OCI-LY7 (cell line): Measurements from ENCODE around the gene NRG2. TPM values are rescaled to one million over a fixed set of nuclear protein-coding genes. Genes with fewer than 3 reads are reported as not detected.

ENCODE experiments used
- BruUV-seq: library from RNA; stranded (reverse); fragments of 400-500 nt; replicated peaks from 2 replicates; lab custom pipeline; 2021; lab: Mats Ljungman, UMichigan
- CTCF ChIA-PET: fragments of 300-600 bp; sonication (Branson Sonifier 250); formaldehyde crosslinking; loops from one replicate; lab custom pipeline; 2022; ENCODE audit warnings: antibody characterized with exemption; ENCODE audit not compliant: unreplicated experiment; lab: Charles Lee
- POLR2A ChIA-PET: fragments of 300-600 bp; sonication (Branson Sonifier 250); formaldehyde crosslinking; loops from one replicate; lab custom pipeline; 2022; ENCODE audit warnings: antibody characterized with exemption; lab: Charles Lee
- DNase-seq: peaks from one replicate; pipeline ENCODE4 v3.0.0-alpha.2; 2015; ENCODE audit warnings: low spot score
- H2AFZ ChIP-seq: fragments of 200-600 bp; sonication (generic), shearing (Covaris generic); 2 replicates; pipeline ENCODE4 v1.6.1; 2014; ENCODE audit warnings: mild to moderate bottlenecking, antibody characterized with exemption, low read length, moderate library complexity
- H3K27ac ChIP-seq: fragments of 200-600 bp; sonication (generic); 2 replicates; pipeline ENCODE4 v1.5.1; 2014; ENCODE audit warnings: mixed run types, low read depth, mild to moderate bottlenecking, moderate library complexity, low read length, inconsistent platforms; ENCODE audit not compliant: poor library complexity, severe bottlenecking
- H3K36me3 ChIP-seq: fragments of 200-600 bp; sonication (generic); 2 replicates; pipeline ENCODE4 v1.6.1; 2014; ENCODE audit warnings: mild to moderate bottlenecking, antibody characterized with exemption, low read length, moderate library complexity, mixed read lengths; ENCODE audit not compliant: insufficient read depth
- H3K4me1 ChIP-seq: fragments of 200-600 bp; sonication (generic); 2 replicates; pipeline ENCODE4 v1.5.1; 2014; ENCODE audit warnings: mild to moderate bottlenecking, low read length; ENCODE audit not compliant: insufficient read depth, poor library complexity, severe bottlenecking
- H3K4me2 ChIP-seq: fragments of 200-600 bp; sonication (generic); 2 replicates; pipeline ENCODE4 v1.6.1; 2014; ENCODE audit warnings: mild to moderate bottlenecking, low read length
- H3K4me3 ChIP-seq: fragments of 200-600 bp; sonication (generic); 2 replicates; pipeline ENCODE4 v1.5.1; 2014; ENCODE audit warnings: mild to moderate bottlenecking, low read depth, low read length; ENCODE audit not compliant: poor library complexity, severe bottlenecking
- H3K79me2 ChIP-seq: fragments of 200-600 bp; sonication (generic); 2 replicates; pipeline ENCODE4 v1.6.1; 2016; ENCODE audit warnings: low read depth, mild to moderate bottlenecking, low read length, moderate library complexity, mixed read lengths; ENCODE audit not compliant: insufficient read depth
- H3K9me2 ChIP-seq: fragments of 200-600 bp; sonication (generic); 2 replicates; pipeline ENCODE4 v1.6.1; 2016; ENCODE audit warnings: mild to moderate bottlenecking, low read length, mixed read lengths; ENCODE audit not compliant: insufficient read depth
- H3K9me3 ChIP-seq: fragments of 200-600 bp; sonication (generic); 2 replicates; pipeline ENCODE4 v1.6.1; 2014; ENCODE audit warnings: mild to moderate bottlenecking, mixed run types, low read length, mixed read lengths
- H4K20me1 ChIP-seq: fragments of 200-600 bp; sonication (generic); 2 replicates; pipeline ENCODE4 v1.6.1; 2014; ENCODE audit warnings: mild to moderate bottlenecking, antibody characterized with exemption, low read length, moderate library complexity, mixed read lengths; ENCODE audit not compliant: insufficient read depth
- CTCF ChIP-seq: fragments of 200-600 bp; sonication (generic); conservative IDR thresholded peaks from 2 replicates; pipeline ENCODE4 v1.5.1; 2014; ENCODE audit warnings: mild to moderate bottlenecking, antibody characterized with exemption, low read length, moderate library complexity, mixed read lengths
- EZH2phosphoT487 ChIP-seq: fragments of 200-600 bp; sonication (generic); IDR thresholded peaks from 2 replicates; pipeline ENCODE4 v1.6.1; 2018; ENCODE audit warnings: low read depth, borderline replicate concordance, mild to moderate bottlenecking, mixed run types, antibody characterized with exemption, low read length, moderate library complexity, mixed read lengths
- intact Hi-C: fragments of 100-400 bp; cut with micrococcal nuclease; formaldehyde crosslinking; loops from one replicate; pipeline ENCODE4 v1.10.0; 2022; ENCODE audit not compliant: unreplicated experiment
- total RNA-seq, 2 experiments: library from RNA; depleted of rRNA in 1 of 2; stranded (reverse); fragments of >200 nt in 1 of 2; shearing (Covaris generic) in 1 of 2; gene quantifications; 2 replicates each; pipeline ENCODE4 v1.2.3, GENCODE V29; 2014 to 2022

Gene NRG2
- total RNA-seq, 2 experiments from 2014 or later = 1.7 TPM; not detected in 1

GRCh38 chr5:139956342-139956741, 86.8 kb downstream of the NRG2 start:
- no peaks in the 10 kb centered on the region for H3K36me3 ChIP-seq
- TF ChIP-seq CTCF (no peak), EZH2phosphoT487 (no peak)
- H3K4me2 ChIP-seq = no peak overlapping the region
- H3K4me3 ChIP-seq = no peak overlapping the region
- BruUV-seq = no TSS peak
- no peaks in the 10 kb centered on the region for H3K79me2 ChIP-seq
- intact Hi-C loops = no loop called here
- H3K9me3 ChIP-seq = no peaks in the 10 kb centered on the region
- no peak overlapping the region for H2AFZ ChIP-seq
- DNase-seq = no peak
- CTCF ChIA-PET = interaction anchor here (1.2 kb wide), 1 partner anchor 12 kb away, joined by 6 read pairs; no protein-coding TSS in a partner anchor
- H4K20me1 ChIP-seq = no peaks in the 10 kb centered on the region
- H3K9me2 ChIP-seq = no peaks in the 10 kb centered on the region
- POLR2A ChIA-PET = no interaction called here
- H3K27ac ChIP-seq = no peak overlapping the region
- no peaks in the 10 kb centered on the region for H3K4me1 ChIP-seq

- no peaks in the 10 kb centered on the region for H3K79me2 ChIP-seq
- intact Hi-C loops = no loop called here
- CTCF ChIA-PET = no interaction called here
Measured at GRCh38 chr5:139955616-139956273, 87.4 kb downstream of the NRG2 start.

More at GRCh38 chr5:139955616-139956273, 87.4 kb downstream of the NRG2 start:
- no peaks in the 10 kb centered on the region for H3K4me1 ChIP-seq
- no TSS peak for BruUV-seq
- no peak for TF ChIP-seq CTCF
- TF ChIP-seq EZH2phosphoT487 = no peak
- no peak overlapping the region for H2AFZ ChIP-seq
- H3K4me3 ChIP-seq = no peak overlapping the region
- H3K4me2 ChIP-seq = no peak overlapping the region
- H3K9me3 ChIP-seq = no peaks in the 10 kb centered on the region
- no peak overlapping the region for H3K27ac ChIP-seq
- H4K20me1 ChIP-seq = no peaks in the 10 kb centered on the region
- no peaks in the 10 kb centered on the region for H3K36me3 ChIP-seq
- POLR2A ChIA-PET = no interaction called here
- no peak for DNase-seq
- H3K9me2 ChIP-seq = no peaks in the 10 kb centered on the region
